Myocyte (in vitro differentiated cells): ENCODE results near the gene DLG5. TPM values are rescaled to one million over a fixed set of nuclear protein-coding genes. Genes with fewer than 3 reads are reported as not detected.

ENCODE experiments used
- DNase-seq: peaks from one replicate; pipeline ENCODE4 v3.0.0-alpha.2; 2012; ENCODE audit warnings: low read depth
- total RNA-seq: library from RNA; depleted of rRNA; stranded (reverse); fragments of >200 nt; gene quantifications from 2 replicates; pipeline ENCODE4 v1.2.3, GENCODE V29; 2014

The DLG5 gene
- total RNA-seq, 1 donor from 2014 or later, result 12.2 TPM

DNA sequence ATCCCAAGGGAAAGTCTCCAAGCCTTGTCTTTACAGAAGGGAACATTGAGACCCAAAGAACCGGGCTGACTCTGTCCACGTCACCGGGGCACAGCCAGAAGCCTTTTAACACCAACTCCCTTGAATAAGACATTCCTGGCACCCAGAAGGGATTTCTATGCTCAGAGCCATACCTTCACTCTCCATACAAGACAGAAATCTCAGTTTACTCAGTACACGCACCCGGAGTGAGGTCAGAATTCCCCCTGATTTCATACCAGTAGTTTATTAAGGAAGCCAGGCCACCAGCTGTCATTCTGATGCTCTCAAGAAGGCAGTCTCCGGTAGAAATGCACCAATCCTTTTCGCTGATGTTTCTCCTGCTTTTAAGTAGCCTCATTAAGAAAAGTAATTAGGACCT is 154.7 kb downstream of the DLG5 start:
- no peak for DNase-seq

DNA sequence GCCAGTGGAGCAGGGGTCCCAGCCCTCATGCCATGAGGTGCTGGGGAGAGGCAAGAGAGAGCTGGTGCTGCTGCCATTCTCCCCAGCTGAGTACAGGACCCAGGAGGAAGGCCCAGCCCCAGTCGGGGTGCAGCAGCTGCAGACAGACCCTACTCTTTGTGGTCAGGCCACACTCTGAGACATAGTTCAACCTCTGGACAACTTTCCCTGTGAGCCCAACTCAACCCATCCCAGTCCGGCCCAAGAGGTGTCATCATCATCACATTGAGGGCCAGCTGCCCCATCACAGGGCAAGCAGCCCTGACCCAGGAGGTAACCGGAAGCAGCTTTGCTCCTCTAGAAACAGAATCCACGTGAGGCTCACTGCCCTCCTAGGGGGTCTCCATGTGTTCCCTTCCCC is 155.1 kb downstream of the DLG5 start:
- DNase-seq, result peak; percentile 73

DNA sequence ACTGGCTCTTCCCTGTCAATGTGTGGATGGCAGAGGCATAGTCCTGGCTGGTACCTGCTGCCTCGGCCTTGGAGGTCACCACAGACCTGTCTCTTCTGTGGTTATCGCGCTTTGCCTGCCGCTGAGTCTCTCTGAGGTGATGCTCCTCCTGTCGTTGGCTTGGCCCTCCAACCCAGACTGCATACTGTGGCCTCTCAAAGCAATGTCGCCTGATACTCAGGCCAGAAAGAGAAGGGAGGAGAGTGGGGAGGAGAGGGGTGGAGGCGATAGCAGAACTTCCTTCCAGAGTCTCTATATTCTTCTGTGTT is 155.7 kb downstream of the DLG5 start:
- no peak for DNase-seq

DNA sequence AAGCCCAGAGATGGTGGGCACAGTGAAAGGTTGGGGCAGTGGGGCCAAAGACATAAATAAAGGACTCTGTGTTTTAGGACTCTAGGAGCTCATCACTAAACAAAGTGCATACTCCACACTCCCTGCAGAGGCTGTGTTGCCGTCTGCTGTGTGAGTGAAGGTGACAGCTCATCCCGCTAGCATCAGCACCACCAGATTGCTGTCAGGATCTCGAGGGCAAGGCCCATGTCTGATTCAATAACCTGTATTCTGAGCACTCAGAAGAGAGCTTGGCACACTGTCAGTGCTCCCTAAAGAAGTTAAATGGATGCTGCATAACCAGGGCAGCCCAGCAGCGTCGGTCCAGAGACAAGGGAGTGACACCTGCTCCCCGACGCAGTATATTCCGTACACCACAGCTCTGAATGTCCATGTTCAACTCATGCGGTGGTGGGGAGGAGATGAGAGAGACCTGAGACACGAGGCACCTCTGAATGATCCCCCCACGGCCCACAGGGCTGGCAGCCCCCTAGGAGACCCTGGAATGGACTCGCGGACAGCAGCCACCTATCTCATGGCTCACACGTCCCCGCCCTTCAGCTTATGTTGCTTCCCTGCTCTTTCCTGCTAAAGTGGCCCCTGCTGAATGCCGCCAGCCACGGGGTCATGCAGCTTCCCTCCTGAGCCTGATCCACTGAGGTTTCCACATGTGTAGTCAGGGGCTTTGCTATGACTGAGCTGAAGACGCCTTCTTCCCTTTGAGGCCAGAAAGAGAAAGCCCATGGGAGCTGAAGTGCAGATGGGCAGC is 156.3 kb downstream of the DLG5 start:
- no peak for DNase-seq

DNA sequence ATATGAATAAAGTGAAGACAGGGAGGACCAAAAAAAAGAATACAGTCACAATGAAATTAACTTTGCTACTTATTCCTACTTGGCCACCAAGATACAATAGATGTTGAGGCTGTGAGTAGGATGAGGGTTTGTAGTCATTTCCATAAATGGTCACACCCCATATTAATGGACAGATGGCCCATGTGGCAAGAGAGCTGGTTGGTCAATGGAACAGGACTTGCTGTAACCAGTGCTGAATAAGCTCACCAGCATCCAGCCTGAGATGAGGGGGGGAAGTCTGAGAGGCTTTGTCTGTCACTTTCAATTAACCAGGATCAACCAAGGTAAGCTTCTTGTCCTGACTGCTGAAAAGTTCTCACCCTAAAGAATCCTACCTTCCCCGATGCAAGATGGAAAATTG is 158.5 kb downstream of the DLG5 start:
- no peak for DNase-seq

DNA sequence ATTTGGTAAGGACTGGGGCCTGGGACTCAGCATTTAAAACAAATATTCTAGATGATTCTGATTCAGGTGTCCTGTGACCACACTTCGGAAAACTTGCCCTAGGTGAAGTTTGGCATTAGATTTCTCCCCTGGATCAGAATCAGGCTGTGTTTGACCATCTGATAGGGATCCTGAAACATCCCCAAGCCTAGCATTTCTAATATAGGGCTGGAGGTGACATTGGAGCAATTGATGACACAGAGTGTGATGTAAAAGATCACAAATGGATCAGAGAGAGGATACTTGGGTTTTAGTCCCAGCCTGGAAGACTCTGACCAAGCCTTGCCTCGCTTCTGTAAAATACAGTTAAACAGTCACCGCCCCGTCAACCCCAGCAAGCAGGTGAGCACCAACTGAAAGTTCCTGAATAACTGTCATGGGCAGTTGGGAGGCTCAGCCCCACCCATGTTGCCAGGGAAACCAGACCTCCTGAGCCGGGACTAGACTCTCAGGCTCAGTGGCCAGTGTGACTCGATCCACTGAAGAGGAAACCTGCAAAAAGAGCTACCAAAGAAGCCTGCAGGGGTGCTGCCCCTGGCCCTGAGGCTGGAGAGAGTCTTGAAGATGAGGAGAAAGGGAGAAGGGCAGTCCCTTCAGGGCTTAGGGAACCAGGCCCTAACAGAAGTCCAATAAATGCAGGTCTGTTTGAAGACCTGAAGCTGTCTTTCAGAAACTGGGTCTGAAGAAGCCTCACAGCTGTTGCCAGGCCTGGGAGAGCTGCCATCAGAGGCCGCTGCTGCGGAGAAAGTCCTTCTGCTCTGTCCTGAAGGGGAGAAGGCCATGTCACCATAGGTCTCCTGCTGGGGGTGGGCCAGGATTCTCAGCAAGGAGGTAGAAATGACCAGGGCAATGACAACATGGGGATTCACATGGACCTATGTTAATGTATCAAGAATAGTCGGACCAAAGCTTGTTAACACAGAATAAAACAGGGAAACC is 162.8 kb downstream of the DLG5 start:
- DNase-seq, result peak; percentile 75

DNA sequence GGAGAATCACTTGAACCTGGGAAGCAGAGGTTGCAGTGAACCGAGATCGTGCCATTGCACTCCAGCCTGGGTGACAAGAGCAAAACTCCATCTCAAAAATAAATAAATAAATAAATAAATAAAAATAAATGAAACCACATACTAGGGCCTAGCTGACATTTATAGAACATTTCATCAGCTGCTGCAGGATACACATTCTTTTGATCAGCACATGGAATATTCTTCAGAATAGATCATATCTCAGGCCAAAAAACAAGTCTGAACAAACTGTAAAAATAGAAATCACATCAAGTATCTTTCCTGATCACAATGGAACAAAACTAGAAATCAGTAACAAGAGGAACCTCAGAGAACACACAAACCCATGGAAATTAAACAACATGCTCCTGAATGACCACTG is 168.1 kb downstream of the DLG5 start:
- peak; percentile 61 for DNase-seq

DNA sequence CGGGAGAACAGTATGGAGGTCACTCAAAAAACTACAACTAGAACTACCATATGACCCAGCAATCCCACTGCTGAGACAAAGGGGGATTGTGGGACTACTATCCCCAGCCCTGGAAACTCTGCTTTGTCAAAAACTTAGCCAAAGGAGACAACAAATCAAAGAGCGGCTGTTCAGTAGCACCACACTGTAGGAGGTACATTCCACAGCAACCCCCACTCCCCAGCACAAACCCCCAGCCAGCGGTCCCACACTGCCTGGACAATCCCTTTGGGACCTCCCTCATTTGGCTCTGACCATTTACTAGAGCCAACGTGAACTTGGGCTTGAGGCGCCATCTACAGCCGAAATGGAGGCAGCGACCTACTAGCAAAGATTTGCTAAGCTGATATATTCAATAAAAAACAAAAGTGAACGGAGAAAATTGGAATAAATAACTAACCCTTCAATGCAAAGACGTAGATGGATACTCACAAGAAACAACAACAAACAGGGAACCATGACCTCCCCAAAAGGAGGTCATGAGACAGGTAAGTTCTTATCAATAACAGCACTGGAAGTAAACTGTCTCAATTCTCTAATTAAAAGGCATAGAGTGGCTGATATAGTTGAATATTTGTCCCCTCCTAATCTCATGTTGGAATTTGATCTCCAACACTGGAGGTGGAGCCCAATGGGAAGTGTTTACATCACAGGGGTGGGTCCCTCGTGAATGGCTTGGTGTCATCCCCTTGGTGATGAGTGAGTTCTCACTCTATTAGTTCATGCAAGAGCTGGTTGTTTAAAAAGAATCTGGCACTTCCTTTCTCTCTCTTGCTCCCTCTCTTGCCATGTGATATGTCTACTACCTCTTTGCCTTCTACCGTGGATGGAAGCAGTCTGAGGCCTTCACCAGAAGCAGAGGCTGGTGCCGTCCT is 170.0 kb downstream of the DLG5 start:
- DNase-seq, result peak; percentile 86

DNA sequence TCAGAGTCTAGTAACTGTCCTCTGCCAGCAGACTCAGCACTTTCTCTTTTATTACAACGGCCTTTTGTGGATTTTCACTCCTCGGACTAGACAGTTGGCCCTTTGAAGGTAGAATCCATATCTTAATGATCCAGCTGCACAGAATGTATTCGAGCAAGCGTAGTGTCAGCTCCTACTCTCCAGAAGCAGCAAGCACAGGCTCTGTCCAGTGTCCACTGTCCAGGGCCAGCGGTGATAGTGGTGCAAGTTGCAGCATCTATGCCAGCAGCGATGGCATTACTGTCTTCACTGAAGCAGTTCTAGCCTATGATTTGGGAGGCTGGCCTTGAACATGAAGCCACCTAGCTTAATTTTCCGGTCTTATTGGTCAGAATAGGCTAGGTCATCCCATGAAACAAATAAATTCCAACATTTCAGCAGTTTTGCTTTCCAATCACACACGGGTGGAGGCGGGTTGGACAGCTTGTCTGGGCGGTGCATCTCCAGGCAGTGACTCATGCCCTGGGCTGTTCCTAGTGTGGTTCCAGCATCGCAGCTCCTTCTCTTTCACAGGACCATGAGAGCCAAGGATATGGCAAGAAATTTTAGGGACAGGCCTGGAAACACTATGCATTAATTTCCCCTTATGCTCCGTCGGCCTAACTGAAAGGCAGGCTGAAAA is 180.4 kb downstream of the DLG5 start:
- no peak for DNase-seq

DNA sequence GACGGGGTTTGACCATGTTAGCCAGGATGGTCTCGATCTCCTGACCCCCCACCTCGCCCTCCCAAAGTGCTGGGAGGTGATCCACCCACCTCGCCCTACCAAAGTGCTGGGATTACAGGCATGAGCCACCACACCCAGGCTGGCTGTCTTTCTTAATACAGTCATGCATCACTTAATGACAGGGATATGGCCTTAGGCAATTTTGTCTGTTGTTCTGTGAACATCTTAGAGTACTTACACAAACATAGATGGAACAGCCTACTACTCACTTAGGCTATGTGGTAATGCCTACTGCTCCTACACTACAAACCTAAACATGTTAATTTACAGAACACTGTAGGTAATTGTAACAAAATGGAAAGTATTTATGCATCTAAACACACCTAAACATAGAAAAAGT is 182.3 kb downstream of the DLG5 start:
- DNase-seq, result no peak

DNA sequence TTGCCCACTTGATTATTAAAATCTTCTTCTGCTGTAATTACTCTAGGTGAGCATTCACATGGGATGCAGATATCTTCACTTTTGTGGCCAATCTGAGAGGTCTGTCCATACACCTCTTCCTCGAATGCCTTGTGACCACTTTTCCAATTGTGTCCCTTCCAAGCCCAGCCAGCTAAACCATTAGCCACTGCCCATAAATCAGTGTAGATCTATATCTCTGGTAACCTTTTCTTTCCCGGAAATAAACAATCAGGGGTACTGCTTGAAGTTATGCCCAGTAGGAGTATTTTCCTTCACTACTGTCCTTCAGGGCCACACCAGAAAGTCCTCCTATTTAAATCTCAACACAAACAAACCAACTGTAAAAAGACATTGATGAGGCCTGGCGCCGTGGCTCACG is 184.4 kb downstream of the DLG5 start:
- DNase-seq, result no peak

DNA sequence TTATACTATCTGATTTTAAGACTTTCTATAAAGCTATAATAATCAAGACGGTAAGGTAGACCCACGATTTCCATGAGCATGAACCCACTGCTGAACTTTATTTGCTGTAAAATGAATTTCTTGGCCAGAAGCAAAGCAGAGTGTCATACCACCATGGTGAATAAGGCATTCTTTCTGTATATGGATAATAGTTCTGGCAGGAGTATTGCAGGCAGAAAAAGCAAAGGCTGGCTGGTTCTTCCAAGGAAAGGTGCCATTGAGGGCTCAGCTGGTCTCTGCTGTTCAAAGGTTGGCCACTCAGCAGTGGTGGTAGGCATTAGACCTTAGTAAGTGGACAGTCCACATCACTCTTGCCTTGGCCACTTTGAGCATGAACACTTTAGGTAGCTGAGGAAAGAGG is 184.8 kb downstream of the DLG5 start:
- DNase-seq, result no peak

Other genes starting within 250 kb of the DLG5 start
- gene POLR3A, start 102.8 kb upstream of the DLG5 start, total RNA-seq, result 12.7 and 13.2 TPM in 2 replicates
- gene RPS24, start 107.1 kb upstream of the DLG5 start, total RNA-seq, result 1,781 and 1,980 TPM in 2 replicates